HG03060 (cell line): Measurements from ENCODE around the gene ITGB7.

Experiments
- ATAC-seq: cut with Tn5 transposase; IDR thresholded peaks from one replicate; pipeline ENCODE4 v1.9.1; 2021; ENCODE audit warnings: low read depth, moderate number of reproducible peaks; ENCODE audit not compliant: unreplicated experiment

ITGB7 gene

GRCh38 chr12:53207042-53207441 lies at the start of gene ITGB7:
ITGB7 (minus strand) TSS chr12:53207251; CDS start chr12:53200443, 6,808 bp downstream.
- no peak for ATAC-seq

- no peak for ATAC-seq
These were observed 48.9 kb upstream of the ITGB7 start for GRCh38 chr12:53255996-53256395.

GRCh38 chr12:53254816-53255545 lies 47.9 kb upstream of the ITGB7 start:
- ATAC-seq: no peak

- ATAC-seq: no peak
These were observed 46.2 kb upstream of the ITGB7 start for GRCh38 chr12:53253298-53253697.

GRCh38 chr12:53252349-53252916 lies 45.4 kb upstream of the ITGB7 start:
- ATAC-seq: no peak

GRCh38 chr12:53251477-53252348 lies 44.7 kb upstream of the ITGB7 start:
- no peak for ATAC-seq

GRCh38 chr12:53245286-53245685 lies 38.2 kb upstream of the ITGB7 start:
- ATAC-seq: no peak

- no peak for ATAC-seq
These were observed 37.3 kb upstream of the ITGB7 start for GRCh38 chr12:53244337-53244736.

GRCh38 chr12:53241623-53242412 lies 34.8 kb upstream of the ITGB7 start:
- no peak for ATAC-seq

GRCh38 chr12:53239643-53240258 lies 32.7 kb upstream of the ITGB7 start:
- ATAC-seq: no peak

- ATAC-seq: no peak
These were observed 29.5 kb upstream of the ITGB7 start for GRCh38 chr12:53236443-53237111.

- no peak for ATAC-seq
These were observed 28.8 kb upstream of the ITGB7 start for GRCh38 chr12:53235742-53236442.

- no peak for ATAC-seq
These were observed 28.1 kb upstream of the ITGB7 start for GRCh38 chr12:53235164-53235563.

GRCh38 chr12:53234271-53234914 lies 27.3 kb upstream of the ITGB7 start:
- no peak for ATAC-seq

GRCh38 chr12:53233671-53234121 lies 26.6 kb upstream of the ITGB7 start:
- ATAC-seq: no peak

GRCh38 chr12:53232646-53233461 lies 25.8 kb upstream of the ITGB7 start:
- no peak for ATAC-seq

- no peak for ATAC-seq
These were observed 25.0 kb upstream of the ITGB7 start, which contains the start of gene RARG for GRCh38 chr12:53231921-53232645. RARG (minus strand) TSS chr12:53232209; CDS start chr12:53227545, 4,664 bp downstream.
